Loucy (cell line): ENCODE measurements around the gene OR10G2.

Source experiments
- EZH2phosphoT487 ChIP-seq: fragments of 200-600 bp; IDR thresholded peaks from 2 replicates; pipeline ENCODE4 v1.6.1; 2018; ENCODE audit warnings: antibody characterized with exemption, mild to moderate bottlenecking, moderate library complexity, borderline replicate concordance
- TF ChIP-seq, protein P1 (sequence below): fragments of 200-600 bp; sonication (generic); conservative IDR thresholded peaks from 2 replicates; pipeline ENCODE4 v1.5.1; 2014; ENCODE audit warnings: mild to moderate bottlenecking, antibody characterized with exemption, low read length

DNA sequence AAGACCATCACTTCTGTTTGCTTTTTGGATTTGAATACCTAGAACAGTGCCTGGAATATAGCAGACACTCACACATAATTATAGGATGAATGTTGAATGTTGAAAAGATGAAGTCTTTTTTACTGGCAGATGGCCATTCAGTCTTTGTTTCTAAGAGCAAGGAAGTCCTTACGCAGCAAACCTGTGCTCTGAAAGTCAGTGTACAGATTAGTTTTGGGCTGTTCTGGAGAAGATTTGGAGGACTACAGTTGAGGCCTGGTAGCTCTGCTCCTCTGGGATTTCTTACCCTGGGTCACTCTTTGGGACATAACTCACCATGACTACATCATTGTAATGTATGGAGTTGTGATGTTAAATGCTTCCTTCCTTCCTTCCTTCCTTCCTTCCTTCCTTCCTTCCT, 22.2 kb upstream of the OR10G2 start:
- TF ChIP-seq, protein P1, sequence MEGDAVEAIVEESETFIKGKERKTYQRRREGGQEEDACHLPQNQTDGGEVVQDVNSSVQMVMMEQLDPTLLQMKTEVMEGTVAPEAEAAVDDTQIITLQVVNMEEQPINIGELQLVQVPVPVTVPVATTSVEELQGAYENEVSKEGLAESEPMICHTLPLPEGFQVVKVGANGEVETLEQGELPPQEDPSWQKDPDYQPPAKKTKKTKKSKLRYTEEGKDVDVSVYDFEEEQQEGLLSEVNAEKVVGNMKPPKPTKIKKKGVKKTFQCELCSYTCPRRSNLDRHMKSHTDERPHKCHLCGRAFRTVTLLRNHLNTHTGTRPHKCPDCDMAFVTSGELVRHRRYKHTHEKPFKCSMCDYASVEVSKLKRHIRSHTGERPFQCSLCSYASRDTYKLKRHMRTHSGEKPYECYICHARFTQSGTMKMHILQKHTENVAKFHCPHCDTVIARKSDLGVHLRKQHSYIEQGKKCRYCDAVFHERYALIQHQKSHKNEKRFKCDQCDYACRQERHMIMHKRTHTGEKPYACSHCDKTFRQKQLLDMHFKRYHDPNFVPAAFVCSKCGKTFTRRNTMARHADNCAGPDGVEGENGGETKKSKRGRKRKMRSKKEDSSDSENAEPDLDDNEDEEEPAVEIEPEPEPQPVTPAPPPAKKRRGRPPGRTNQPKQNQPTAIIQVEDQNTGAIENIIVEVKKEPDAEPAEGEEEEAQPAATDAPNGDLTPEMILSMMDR: no peak
- TF ChIP-seq EZH2phosphoT487: no peak
